ENCODE data around the gene GAB1.

The GAB1 gene

DNA sequence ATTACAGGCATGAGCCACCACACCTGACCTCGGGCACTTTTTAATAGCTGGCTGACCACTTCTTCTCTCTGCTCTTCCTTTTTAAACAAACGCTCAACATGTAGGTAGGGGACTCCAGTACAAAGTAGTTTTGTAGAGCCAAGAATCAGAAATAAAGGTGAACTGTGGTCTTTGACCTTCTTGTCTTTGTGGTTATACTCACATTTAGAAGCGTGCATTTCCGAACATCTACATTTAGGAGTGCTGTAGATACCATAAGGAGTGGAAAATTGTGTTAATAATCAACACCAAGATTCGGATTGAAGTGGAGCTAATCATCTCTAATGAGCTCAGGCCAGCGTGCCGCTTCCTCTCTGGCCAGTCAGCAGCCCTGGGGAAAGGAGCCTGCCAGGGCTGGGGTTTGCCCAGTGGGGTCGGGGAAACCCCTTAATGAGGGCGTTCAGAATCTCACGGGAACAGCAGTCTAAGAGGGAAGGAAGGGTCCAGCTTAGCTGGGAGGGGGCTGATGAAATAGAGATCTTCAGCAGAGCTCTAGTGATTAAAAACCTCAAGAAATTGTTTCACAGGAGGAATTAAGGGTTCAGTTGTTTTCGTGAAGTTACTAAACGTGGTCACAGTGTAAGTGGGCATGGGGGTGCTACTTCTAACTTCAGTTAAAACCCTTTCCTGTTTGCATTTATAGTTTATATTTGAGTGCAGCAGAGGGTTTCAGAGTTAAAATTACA lies 81.2 kb downstream of the GAB1 start:
- DNase-seq (ENCODE audit: low read depth, low spot score), result no peak

DNA sequence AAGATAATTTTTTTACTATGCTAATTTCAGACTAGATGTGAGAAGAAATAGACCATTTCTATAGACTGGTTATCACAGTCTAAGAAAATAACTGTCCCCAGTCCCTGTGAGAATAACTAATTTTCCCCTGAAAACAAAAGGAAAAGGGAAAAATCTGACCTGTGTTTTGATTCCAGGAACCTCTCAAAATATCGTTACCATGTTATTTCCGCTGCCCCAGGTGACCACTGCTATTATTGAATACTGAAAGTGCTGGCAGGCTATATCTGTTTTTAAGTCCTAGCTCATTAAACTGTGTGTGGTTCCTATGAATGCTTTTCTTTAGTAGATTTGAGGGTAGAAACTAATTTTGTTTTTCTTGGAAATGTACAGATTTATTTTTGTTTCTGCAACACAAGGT lies 83.6 kb downstream of the GAB1 start:
- no peak for DNase-seq (ENCODE audit: low read depth, low spot score)

DNA sequence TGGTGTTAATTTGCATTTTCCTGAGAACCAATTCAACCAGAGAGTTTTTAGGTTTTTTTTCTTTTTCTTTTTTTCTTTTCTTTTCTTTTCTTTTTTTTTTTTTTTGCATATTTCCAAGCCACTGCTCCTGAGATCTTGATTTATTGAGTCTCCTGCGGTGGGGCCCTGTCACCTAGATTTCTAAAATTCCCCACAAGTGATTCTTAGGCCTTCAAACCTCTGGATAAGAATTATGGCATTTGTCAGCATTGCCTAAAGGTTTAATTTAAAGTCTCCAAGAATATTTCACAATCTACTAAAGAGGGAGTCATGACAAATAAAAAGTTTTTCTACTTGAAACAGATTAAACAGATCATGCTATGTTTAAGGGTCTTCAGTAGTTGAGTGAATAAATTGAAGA lies 84.9 kb downstream of the GAB1 start:
- DNase-seq (ENCODE audit: low read depth, low spot score), result no peak

DNA sequence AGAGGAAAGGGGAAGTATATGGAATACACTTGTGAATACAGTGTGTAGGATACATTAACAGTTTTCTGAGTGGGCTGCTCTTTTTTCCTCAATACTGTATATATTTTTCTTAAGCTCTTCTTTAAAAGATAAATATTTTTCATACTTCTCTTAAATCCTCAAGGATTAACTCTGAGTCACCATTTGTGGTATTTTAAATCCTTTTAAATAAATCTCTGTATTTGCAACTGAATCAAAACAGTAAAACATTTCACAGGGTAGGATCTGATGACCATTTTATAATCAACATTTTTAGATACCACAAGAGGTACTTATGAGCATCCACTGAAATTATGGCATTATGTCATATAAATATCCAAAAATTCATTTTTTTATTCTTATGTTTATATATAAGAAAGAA lies 87.6 kb downstream of the GAB1 start:
- no peak for DNase-seq (ENCODE audit: low read depth, low spot score)

DNA sequence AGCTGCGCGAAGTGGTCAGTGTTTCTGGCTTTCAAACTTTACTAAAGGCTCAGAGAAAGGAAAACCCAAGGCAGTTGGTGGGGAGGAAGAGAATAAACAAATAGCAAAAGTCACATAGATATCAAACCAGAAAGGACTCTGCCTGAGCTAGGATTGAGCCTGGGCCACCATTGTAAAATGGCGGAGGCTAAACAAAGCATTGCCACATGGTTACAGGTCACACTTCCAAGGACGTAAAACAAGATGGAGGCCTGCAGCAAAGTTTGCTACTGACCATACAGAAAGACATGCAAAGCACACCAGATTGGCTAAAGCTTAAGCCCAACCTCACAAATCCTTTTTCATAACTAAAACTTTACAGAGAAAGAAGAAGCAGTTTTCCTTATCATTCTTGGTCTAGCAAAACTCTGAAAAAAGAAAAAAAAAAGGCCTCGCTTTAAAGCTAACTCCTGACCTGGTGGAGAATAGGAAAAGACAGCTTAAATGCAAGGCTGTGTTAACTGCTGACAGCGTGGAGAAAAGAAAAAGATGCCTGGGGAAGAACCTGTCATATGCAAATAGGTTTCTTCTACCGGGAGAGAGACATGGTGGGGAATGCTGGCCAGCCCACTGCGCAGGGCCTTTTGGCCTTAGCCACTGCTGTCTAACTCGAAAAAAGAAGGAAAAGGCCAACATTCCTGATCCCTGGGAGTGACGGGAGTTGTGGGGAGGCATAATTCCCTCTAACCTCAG lies 95.0 kb downstream of the GAB1 start:
- DNase-seq (ENCODE audit: low read depth, low spot score), result no peak

GRCh38 chr4:143432258-143432591 lies 95.5 kb downstream of the GAB1 start:
- no peak for DNase-seq (ENCODE audit: low read depth, low spot score)

GRCh38 chr4:143433231-143433630 lies 96.6 kb downstream of the GAB1 start:
- DNase-seq (ENCODE audit: low read depth, low spot score), result no peak

GRCh38 chr4:143435955-143436354 lies 99.3 kb downstream of the GAB1 start:
- DNase-seq (ENCODE audit: low read depth, low spot score), result no peak

DNA sequence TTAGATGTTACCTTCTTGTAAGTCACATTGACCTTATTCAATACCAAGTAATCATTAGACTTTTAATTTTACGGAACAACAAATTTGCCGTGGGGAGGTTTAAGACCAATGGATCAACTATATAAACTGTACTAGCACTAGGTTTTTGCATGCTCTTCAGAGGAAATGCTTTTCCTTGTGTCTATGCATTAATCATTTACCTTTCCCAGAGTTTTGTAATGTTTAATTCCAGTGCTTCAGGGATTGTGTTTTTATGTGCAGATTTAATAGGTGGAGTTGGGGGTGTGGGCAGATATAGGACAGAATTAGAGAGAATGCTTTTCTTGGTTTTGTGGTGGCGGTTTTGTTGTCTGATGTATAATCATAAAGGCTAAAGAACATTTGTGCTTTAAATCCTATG lies 100.8 kb downstream of the GAB1 start:
- no peak for DNase-seq (ENCODE audit: low read depth, low spot score)

DNA sequence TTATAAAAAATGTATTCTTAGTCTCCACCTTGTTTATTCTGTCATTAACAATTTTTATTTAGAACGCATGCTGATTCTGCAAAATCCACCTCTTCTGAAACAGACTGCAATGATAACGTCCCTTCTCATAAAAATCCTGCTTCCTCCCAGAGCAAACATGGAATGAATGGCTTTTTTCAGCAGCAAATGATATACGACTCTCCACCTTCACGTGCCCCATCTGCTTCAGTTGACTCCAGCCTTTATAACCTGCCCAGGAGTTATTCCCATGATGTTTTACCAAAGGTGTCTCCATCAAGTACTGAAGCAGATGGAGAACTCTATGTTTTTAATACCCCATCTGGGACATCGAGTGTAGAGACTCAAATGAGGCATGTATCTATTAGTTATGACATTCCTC lies 101.3 kb downstream of the GAB1 start:
- DNase-seq (ENCODE audit: low read depth, low spot score), result no peak

- DNase-seq (ENCODE audit: low read depth, low spot score), result no peak
Measured at GRCh38 chr4:143438710-143439109, 102.0 kb downstream of the GAB1 start.

GRCh38 chr4:143441109-143441508 lies 104.4 kb downstream of the GAB1 start:
- DNase-seq (ENCODE audit: low read depth, low spot score), result no peak

- no peak for DNase-seq (ENCODE audit: low read depth, low spot score)
Measured at GRCh38 chr4:143441678-143442077, 105.0 kb downstream of the GAB1 start.

DNA sequence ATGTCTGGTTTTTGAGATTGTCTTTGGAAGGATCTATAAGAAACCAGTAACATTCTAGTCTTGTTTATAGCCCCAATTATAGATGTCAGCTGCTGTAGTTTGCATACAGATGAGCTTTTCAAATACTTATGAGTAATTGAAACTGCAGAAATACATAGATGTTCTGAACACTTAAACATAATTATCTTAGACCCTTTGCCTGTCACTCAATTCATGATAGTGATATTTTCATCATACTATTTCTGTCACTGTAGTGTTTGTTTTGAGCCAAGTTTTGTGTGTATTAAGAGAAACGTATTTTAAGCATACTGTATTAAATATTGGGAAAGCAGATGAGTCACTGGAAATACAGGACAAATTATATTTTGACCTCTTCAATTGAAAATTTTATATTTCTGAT lies 107.1 kb downstream of the GAB1 start:
- DNase-seq (ENCODE audit: low read depth, low spot score), result no peak

DNA sequence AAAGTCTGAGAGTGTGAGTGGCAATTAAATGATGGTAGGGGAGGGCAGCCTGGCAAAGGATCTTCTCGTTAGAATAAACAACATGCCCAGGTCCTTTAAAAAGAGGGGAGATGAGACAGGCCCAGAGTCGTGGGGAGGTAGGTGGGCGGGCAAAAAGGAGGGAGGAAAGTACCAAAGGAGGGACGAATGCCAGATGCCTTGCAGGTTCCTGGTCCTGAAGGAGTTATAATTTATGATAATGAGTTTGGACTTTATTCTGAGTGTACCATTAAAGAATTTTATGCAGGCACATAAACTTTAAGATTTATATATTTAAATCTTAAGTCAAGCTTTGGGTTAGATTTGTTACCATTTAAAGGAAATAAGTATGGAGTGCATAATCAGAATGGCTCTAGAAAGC lies 114.5 kb downstream of the GAB1 start:
- DNase-seq (ENCODE audit: low read depth, low spot score), result no peak

GRCh38 chr4:143455211-143455610 lies 118.5 kb downstream of the GAB1 start:
- no peak for DNase-seq (ENCODE audit: low read depth, low spot score)

DNA sequence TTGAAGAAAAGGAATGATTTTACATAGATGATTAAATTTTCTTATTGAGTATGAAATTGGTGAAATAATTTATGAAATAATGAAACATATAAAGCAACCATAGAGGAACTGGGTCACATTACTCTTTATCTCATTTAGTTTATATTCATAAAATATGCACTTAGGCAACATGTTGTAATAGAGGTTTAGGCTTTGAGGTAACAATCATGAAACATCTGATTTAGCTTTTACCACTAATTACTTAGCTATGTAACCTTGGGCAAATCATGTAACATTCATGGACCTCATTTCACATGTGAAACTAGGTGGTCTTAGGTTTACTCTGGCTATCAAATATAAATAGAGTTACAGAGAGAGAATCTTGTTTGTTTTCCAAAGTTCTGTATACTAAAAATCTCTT lies 122.3 kb downstream of the GAB1 start:
- no peak for DNase-seq (ENCODE audit: low read depth, low spot score)

- no peak for DNase-seq (ENCODE audit: low read depth, low spot score)
Measured at GRCh38 chr4:143473334-143474126, 136.9 kb downstream of the GAB1 start.

DNA sequence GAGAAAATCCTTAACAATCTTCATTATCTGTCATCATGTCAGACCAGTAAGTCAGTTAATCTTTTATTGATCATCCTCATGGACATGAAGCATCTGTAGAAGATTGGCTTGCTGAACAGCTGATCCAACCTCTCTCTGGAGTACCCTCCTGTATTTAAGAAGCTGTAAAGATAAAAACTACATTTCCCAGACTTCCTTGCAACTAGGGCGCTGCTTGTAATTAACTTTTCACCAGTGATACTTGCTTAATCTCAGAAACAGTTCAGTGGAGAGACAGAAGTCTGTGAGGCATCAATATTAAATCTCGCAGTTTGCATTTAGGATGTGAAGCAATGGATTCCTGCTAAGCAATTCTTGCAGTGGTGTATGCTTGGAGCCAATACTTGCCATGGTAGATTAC lies 140.8 kb downstream of the GAB1 start:
- no peak for DNase-seq (ENCODE audit: low read depth, low spot score)

DNA sequence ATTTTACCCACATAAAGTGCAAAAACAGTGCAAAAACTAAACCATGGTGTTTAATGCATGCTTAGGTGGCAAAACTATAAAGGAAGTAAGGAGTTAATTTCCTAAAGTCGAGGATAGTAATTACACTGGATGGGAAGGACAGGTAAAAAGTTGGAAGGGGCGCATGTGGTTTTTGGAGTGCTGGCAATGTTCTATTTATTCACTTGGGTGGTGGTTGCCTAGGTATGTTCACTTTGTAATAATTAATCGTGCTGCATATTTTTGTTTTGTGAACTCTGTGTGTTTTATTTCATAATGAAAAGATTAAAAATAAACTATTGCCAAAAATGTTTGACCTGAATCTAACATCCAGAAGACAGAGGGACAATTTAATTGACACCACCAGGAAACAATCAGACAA lies 144.7 kb downstream of the GAB1 start:
- DNase-seq (ENCODE audit: low read depth, low spot score), result no peak

DNA sequence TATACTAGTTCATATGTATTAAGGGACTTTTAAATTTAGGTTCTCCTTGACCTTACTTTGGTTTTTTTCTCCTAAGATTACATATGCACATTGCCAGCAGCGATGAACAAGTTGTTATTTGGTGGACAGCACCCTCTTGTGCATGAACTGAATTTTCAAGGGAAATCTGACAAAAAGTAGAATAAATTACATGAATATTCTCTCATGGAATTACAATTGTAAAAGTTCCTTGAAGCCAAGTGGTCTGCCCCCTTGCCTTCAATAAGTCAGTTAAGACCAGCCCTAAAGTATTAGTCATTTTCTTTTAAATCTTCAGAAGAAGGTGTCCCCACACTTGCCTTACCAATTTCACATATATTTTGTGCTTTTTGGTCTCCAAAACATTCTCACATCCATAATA lies 146.2 kb downstream of the GAB1 start:
- DNase-seq (ENCODE audit: low read depth, low spot score), result peak; percentile 31

DNA sequence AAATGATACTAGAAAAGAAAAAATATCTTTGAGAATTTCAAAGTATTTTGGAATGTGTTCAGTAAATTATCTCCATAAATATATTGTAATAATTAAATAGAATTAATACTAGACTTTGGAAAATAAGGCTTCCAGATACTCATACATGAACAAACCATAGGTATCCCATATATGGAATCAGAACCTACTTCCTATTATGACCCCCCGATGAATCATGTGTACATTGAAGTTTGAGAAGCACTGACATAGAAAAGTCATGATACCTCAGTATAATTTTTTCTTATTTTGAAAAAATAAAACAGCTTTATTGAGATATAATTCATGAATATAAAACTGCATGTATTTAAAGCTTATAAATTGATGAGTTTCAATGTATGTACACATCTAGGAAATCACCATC lies 149.6 kb downstream of the GAB1 start:
- no peak for DNase-seq (ENCODE audit: low read depth, low spot score)

DNA sequence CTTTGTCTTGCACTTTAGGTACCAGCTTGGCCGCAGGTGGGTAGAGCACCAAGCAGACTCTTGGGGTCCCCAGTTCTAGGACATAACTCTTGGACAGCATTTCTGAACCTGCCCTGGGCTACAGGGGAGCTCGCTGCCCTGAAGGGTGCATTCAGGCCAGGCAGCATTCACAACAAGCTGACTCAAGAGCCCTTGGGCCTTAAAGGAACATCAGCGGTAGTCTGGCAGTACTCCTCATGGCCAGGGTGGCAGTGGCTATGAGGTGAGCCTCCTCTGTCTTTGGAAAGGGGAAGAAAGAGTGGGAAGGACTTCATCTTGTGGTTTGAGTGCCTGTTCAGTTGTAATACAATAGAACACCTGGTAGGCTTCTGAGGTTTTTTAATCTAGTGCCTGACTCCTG lies 152.0 kb downstream of the GAB1 start:
- no peak for DNase-seq (ENCODE audit: low read depth, low spot score)

All from smooth muscle cell of the brain vasculature (primary cell).